WTC11 (cell line): ENCODE results near the gene ZNF217.

Source experiments
- SMAD4 ChIP-seq: sonication (generic); formaldehyde crosslinking; IDR thresholded peaks from 2 replicates; pipeline ENCODE4 v1.8.0; 2022; ENCODE audit warnings: mild to moderate bottlenecking, missing genetic modification reagents
- ZNF317 ChIP-seq: sonication (generic); formaldehyde crosslinking; IDR thresholded peaks from 2 replicates; pipeline ENCODE4 v1.8.1; 2023; ENCODE audit warnings: low read depth, mild to moderate bottlenecking, moderate library complexity, missing genetic modification reagents, borderline replicate concordance
- TF ChIP-seq, protein P1 (sequence below): sonication (generic); formaldehyde crosslinking; IDR thresholded peaks from 2 replicates; pipeline ENCODE4 v1.8.0; 2022; ENCODE audit warnings: missing genetic modification reagents
- TF ChIP-seq, protein P2 (sequence below): fragments of 200-600 bp; IDR thresholded peaks from 2 replicates; pipeline ENCODE4 v1.8.0; 2022; ENCODE audit warnings: antibody characterized with exemption
- TF ChIP-seq, protein P3 (sequence below): sonication (generic); formaldehyde crosslinking; IDR thresholded peaks from 2 replicates; pipeline ENCODE4 v1.8.1; 2022; ENCODE audit warnings: low read depth, mild to moderate bottlenecking, moderate library complexity, missing genetic modification reagents, borderline replicate concordance

DNA sequence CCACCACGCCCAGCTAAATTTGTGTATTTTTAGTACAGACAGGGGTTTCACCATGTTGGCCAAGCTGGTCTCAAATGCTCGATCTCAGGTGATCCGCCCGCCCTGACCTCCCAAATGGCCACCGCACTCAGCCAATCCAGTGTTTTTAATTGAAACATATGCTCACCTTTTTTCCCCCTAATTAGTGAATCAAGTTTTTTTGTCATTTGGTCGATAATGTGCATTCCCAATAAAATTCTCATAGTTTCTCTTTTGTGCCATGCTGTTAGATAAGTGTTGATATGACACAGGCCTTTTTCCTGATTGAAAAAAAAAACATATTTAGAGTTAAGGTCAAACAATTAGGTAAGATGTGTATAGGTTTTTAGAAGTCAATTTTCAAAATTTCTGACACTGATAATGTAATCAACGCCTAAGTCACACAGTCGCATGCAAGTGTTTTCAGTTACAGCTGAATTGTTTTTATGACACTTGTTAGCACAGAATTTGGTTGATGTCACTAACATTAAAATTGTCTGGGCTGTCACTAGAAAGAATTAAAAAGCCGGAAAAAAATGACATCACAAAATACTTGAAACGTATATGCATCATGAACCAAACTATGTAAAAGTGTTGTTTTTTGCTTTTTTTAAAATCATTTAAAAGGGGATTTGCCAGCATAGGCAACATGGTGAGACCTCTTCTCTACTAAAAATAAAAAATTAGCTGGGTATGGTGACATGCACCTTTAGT, 21.9 kb downstream of the ZNF217 start:
- TF ChIP-seq, protein P1, sequence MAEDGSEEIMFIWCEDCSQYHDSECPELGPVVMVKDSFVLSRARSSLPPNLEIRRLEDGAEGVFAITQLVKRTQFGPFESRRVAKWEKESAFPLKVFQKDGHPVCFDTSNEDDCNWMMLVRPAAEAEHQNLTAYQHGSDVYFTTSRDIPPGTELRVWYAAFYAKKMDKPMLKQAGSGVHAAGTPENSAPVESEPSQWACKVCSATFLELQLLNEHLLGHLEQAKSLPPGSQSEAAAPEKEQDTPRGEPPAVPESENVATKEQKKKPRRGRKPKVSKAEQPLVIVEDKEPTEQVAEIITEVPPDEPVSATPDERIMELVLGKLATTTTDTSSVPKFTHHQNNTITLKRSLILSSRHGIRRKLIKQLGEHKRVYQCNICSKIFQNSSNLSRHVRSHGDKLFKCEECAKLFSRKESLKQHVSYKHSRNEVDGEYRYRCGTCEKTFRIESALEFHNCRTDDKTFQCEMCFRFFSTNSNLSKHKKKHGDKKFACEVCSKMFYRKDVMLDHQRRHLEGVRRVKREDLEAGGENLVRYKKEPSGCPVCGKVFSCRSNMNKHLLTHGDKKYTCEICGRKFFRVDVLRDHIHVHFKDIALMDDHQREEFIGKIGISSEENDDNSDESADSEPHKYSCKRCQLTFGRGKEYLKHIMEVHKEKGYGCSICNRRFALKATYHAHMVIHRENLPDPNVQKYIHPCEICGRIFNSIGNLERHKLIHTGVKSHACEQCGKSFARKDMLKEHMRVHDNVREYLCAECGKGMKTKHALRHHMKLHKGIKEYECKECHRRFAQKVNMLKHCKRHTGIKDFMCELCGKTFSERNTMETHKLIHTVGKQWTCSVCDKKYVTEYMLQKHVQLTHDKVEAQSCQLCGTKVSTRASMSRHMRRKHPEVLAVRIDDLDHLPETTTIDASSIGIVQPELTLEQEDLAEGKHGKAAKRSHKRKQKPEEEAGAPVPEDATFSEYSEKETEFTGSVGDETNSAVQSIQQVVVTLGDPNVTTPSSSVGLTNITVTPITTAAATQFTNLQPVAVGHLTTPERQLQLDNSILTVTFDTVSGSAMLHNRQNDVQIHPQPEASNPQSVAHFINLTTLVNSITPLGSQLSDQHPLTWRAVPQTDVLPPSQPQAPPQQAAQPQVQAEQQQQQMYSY = no peak
- TF ChIP-seq, protein P2, sequence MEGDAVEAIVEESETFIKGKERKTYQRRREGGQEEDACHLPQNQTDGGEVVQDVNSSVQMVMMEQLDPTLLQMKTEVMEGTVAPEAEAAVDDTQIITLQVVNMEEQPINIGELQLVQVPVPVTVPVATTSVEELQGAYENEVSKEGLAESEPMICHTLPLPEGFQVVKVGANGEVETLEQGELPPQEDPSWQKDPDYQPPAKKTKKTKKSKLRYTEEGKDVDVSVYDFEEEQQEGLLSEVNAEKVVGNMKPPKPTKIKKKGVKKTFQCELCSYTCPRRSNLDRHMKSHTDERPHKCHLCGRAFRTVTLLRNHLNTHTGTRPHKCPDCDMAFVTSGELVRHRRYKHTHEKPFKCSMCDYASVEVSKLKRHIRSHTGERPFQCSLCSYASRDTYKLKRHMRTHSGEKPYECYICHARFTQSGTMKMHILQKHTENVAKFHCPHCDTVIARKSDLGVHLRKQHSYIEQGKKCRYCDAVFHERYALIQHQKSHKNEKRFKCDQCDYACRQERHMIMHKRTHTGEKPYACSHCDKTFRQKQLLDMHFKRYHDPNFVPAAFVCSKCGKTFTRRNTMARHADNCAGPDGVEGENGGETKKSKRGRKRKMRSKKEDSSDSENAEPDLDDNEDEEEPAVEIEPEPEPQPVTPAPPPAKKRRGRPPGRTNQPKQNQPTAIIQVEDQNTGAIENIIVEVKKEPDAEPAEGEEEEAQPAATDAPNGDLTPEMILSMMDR = no peak
- TF ChIP-seq ZNF317 (CRISPR knock-in tag) = no peak
- no peak for TF ChIP-seq SMAD4
- TF ChIP-seq, protein P3, sequence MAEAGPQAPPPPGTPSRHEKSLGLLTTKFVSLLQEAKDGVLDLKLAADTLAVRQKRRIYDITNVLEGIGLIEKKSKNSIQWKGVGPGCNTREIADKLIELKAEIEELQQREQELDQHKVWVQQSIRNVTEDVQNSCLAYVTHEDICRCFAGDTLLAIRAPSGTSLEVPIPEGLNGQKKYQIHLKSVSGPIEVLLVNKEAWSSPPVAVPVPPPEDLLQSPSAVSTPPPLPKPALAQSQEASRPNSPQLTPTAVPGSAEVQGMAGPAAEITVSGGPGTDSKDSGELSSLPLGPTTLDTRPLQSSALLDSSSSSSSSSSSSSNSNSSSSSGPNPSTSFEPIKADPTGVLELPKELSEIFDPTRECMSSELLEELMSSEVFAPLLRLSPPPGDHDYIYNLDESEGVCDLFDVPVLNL = no peak
